GM12875 (cell line): ENCODE measurements around the gene KIR2DL1.
"Not testable (repeated sequence)": the region's sequence is repeated elsewhere in the genome, so short reads cannot be mapped to it uniquely, and the experiment has no call there.

Source experiments
- H3K4me3 ChIP-seq: one replicate; pipeline ENCODE4 v1.5.1; 2011; ENCODE audit warnings: low read depth, low read length, control low read depth
- CTCF ChIP-seq: IDR thresholded peaks from 2 replicates; pipeline ENCODE4 v1.5.1; 2011; ENCODE audit warnings: low read depth, mild to moderate bottlenecking, control low read depth, inconsistent platforms, low read length, moderate library complexity, borderline replicate concordance; ENCODE audit not compliant: insufficient read depth

Gene KIR2DL1

GRCh38 chr19:54769646-54770045 is at the start of gene KIR2DL1:
Gene KIR2DL1 (plus strand): TSS chr19:54769793. CDS start chr19:54769851, 58 bp downstream.
- H3K4me3 ChIP-seq = not testable (repeated sequence)

GRCh38 chr19:54724142-54724541 is 45.5 kb upstream of the KIR2DL1 start, which contains the start of gene KIR3DL3:
Gene KIR3DL3 (plus strand): TSS chr19:54724442. CDS start chr19:54724497, 55 bp downstream.
- no peak for TF ChIP-seq CTCF
- no peak within 1 kb of the TSS for H3K4me3 ChIP-seq

- TF ChIP-seq CTCF = no peak
- no peak overlapping the region for H3K4me3 ChIP-seq
Observed at GRCh38 chr19:54724644-54725043, 44.9 kb upstream of the KIR2DL1 start.

- no peak overlapping the region for H3K4me3 ChIP-seq
- no peak for TF ChIP-seq CTCF
Observed at GRCh38 chr19:54725321-54725720, 44.3 kb upstream of the KIR2DL1 start.

- H3K4me3 ChIP-seq = no peak overlapping the region
- TF ChIP-seq CTCF = no peak
Observed at GRCh38 chr19:54727562-54727961, 42.0 kb upstream of the KIR2DL1 start.

- TF ChIP-seq CTCF = no peak
- H3K4me3 ChIP-seq = no peak overlapping the region
Observed at GRCh38 chr19:54728167-54728566, 41.4 kb upstream of the KIR2DL1 start.

GRCh38 chr19:54729416-54730188 is 40.0 kb upstream of the KIR2DL1 start:
- TF ChIP-seq CTCF = no peak
- H3K4me3 ChIP-seq = no peak overlapping the region
